ENCODE results near the gene RHOBTB1. TPM values are rescaled to one million over a fixed set of nuclear protein-coding genes. Genes with fewer than 3 reads are reported as not detected.

The RHOBTB1 gene
- total RNA-seq, 1 donor from 2014 or later: 21.5 TPM

DNA sequence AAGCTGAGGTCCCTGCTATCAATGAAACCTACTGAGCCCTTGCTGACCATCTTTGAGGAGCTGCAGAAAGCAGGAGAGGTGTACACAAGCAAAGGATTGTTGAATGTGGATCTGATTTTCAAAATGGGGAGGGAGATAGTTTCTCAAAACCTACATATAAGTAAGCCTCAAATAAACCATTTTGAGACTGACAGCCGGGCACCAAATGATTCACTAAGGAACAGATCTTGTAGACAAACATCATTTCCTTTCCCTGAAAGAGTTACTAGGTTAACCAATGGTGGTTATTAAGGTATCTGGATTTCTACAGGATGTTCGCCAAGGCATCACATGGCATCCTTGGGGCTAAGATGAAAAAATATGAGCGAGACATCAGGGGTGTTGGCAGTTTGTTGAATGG lies 24.5 kb upstream of the RHOBTB1 start:
- H3K27ac Mint-ChIP-seq: no peak overlapping the region
- Histone ChIP-seq H2AFZ (replicated peaks) (no peak overlapping the region), H3K79me2 (ENCODE audit: low read depth) (no peaks in the 10 kb centered on the region), H3K27me3 (no peaks in the 10 kb centered on the region), H3K9ac (no peak overlapping the region), H3K27ac (no peak overlapping the region), H4K20me1 (ENCODE audit: low read depth) (no peaks in the 10 kb centered on the region), H3K36me3 (no peaks in the 10 kb centered on the region), H3K4me2 (no peak overlapping the region), H3F3A (ENCODE audit: low read depth) (no peaks in the 10 kb centered on the region), H3K4me1 (no peaks in the 10 kb centered on the region), H3K4me3 (no peak overlapping the region), H3K9me3 (ENCODE audit: low read depth) (no peaks in the 10 kb centered on the region)
- TF ChIP-seq EZH2phosphoT487 (IDR thresholded peaks at IDR 0.05) (no peak), CTCF (IDR thresholded peaks at IDR 0.05) (no peak), EZH2 (IDR thresholded peaks at IDR 0.05) (no peak)
- H3K4me1 Mint-ChIP-seq: peaks cover 4% of the 10 kb centered on the region
- H3K9me3 Mint-ChIP-seq: no peaks in the 10 kb centered on the region
- H3K27me3 Mint-ChIP-seq (ENCODE audit: insufficient read depth, low read depth): peaks cover 2% of the 10 kb centered on the region
- H3K4me3 Mint-ChIP-seq: no peak overlapping the region
- no peak for DNase-seq (ENCODE audit: low spot score)
- H3K36me3 Mint-ChIP-seq: no peaks in the 10 kb centered on the region

- Histone ChIP-seq H3K4me1 (no peaks in the 10 kb centered on the region), H2AFZ (replicated peaks) (no peak overlapping the region)
These were observed 24.0 kb upstream of the RHOBTB1 start for GRCh38 chr10:60967854-60968484.

GRCh38 chr10:60967260-60967659 lies 23.3 kb upstream of the RHOBTB1 start:
- Histone ChIP-seq H3K9ac (no peak overlapping the region), H3K27me3 (no peaks in the 10 kb centered on the region), H4K20me1 (ENCODE audit: low read depth) (no peaks in the 10 kb centered on the region), H3K79me2 (ENCODE audit: low read depth) (no peaks in the 10 kb centered on the region), H3K4me3 (no peak overlapping the region), H3K27ac (no peak overlapping the region), H3K36me3 (no peaks in the 10 kb centered on the region), H3F3A (ENCODE audit: low read depth) (no peaks in the 10 kb centered on the region), H2AFZ (replicated peaks) (no peak overlapping the region), H3K4me1 (no peaks in the 10 kb centered on the region), H3K9me3 (ENCODE audit: low read depth) (no peaks in the 10 kb centered on the region), H3K4me2 (no peak overlapping the region)
- Mint-ChIP-seq H3K27me3 (ENCODE audit: insufficient read depth, low read depth) (peaks cover 2% of the 10 kb centered on the region), H3K9me3 (no peaks in the 10 kb centered on the region), H3K36me3 (no peaks in the 10 kb centered on the region), H3K4me3 (no peak overlapping the region), H3K27ac (no peak overlapping the region), H3K4me1 (peaks cover 4% of the 10 kb centered on the region)
- DNase-seq (ENCODE audit: low spot score): no peak
- no peak for TF ChIP-seq CTCF (IDR thresholded peaks at IDR 0.05)
- no peak for TF ChIP-seq EZH2 (IDR thresholded peaks at IDR 0.05)
- no peak for TF ChIP-seq EZH2phosphoT487 (IDR thresholded peaks at IDR 0.05)

More at GRCh38 chr10:60967854-60968484, 24.0 kb upstream of the RHOBTB1 start:
- Mint-ChIP-seq H3K4me1 (peaks cover 4% of the 10 kb centered on the region), H3K4me3 (no peak overlapping the region), H3K9me3 (no peaks in the 10 kb centered on the region), H3K27ac (no peak overlapping the region), H3K36me3 (no peaks in the 10 kb centered on the region), H3K27me3 (ENCODE audit: insufficient read depth, low read depth) (peaks cover 2% of the 10 kb centered on the region)
- Histone ChIP-seq H3K4me3 (no peak overlapping the region), H3K27me3 (no peaks in the 10 kb centered on the region), H3K4me2 (no peak overlapping the region), H3K9ac (no peak overlapping the region), H3K9me3 (ENCODE audit: low read depth) (no peaks in the 10 kb centered on the region), H3F3A (ENCODE audit: low read depth) (no peaks in the 10 kb centered on the region), H4K20me1 (ENCODE audit: low read depth) (no peaks in the 10 kb centered on the region), H3K79me2 (ENCODE audit: low read depth) (no peaks in the 10 kb centered on the region), H3K36me3 (no peaks in the 10 kb centered on the region), H3K27ac (no peak overlapping the region)
- no peak for TF ChIP-seq CTCF (IDR thresholded peaks at IDR 0.05)
- no peak for TF ChIP-seq EZH2phosphoT487 (IDR thresholded peaks at IDR 0.05)
- no peak for TF ChIP-seq EZH2 (IDR thresholded peaks at IDR 0.05)
- DNase-seq (ENCODE audit: low spot score): no peak
